Neural crest cell (in vitro differentiated cells): ENCODE data around the gene DBN1. TPM values are rescaled to one million over a fixed set of nuclear protein-coding genes. Genes with fewer than 3 reads are reported as not detected.

ENCODE experiments used
- DNase-seq: peaks from one replicate; pipeline ENCODE4 v3.0.0; 2021; ENCODE audit warnings: low read depth, mixed read lengths, low spot score
- H3K27ac Mint-ChIP-seq: one replicate; pipeline ENCODE4 v1.8.0; 2021; ENCODE audit warnings: mild to moderate bottlenecking, mixed read lengths; ENCODE audit not compliant: unreplicated experiment
- H3K27me3 Mint-ChIP-seq: 2 replicates; pipeline ENCODE4 v1.8.0; 2021; ENCODE audit warnings: low read depth, mild to moderate bottlenecking, mixed read lengths
- H3K36me3 Mint-ChIP-seq: 2 replicates; pipeline ENCODE4 v1.8.0; 2021; ENCODE audit warnings: low read depth, mild to moderate bottlenecking, mixed read lengths
- H3K4me1 Mint-ChIP-seq: 2 replicates; pipeline ENCODE4 v1.8.0; 2021; ENCODE audit warnings: mixed read lengths
- H3K4me3 Mint-ChIP-seq: one replicate; pipeline ENCODE4 v1.8.0; 2021; ENCODE audit warnings: mild to moderate bottlenecking, mixed read lengths
- H3K9me3 Mint-ChIP-seq: 2 replicates; pipeline ENCODE4 v1.8.0; 2021; ENCODE audit warnings: mixed read lengths
- total RNA-seq: library from RNA; stranded (reverse); gene quantifications from 2 replicates; pipeline ENCODE4 v1.2.1, GENCODE V29; 2021
- TF ChIP-seq, protein P1 (sequence below): fragments of 200-600 bp; sonication (generic); conservative IDR thresholded peaks from 2 replicates; pipeline ENCODE4 v1.5.0; 2021; ENCODE audit warnings: antibody characterized with exemption, mild to moderate bottlenecking

Gene DBN1
- total RNA-seq, 1 donor from 2014 or later: 410 TPM

DNA sequence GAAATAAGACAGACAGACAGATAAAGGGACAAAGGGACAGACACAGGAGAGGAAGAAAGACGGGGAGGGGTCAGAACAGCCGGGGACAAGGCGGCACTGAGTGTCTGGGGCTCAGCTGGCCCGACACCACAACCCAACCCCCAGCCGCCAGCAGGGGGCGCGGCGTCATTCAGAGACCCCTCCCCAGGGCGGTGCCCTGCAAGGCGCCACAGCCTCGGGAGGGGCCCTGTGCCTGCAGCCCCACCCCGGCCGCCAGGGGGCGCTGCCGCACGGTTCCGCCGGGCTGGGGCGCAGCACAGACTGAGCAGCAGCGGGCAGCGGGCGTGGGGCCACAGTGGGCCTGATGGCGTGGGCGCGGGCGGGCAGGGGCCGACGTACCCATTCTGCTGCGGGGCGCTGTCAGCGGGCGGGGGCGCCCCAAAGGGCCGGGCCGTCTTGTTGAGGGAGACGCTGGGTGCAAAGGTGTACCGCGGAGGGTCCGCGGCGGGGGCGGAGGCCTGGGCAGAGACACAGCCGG lies 18.1 kb upstream of the DBN1 start:
- Mint-ChIP-seq H3K9me3 (no peaks in the 10 kb centered on the region), H3K4me3 (no peak overlapping the region), H3K36me3 (peaks cover 2% of the 10 kb centered on the region), H3K27ac (peak overlapping the region; percentile 75), H3K4me1 (peaks cover 19% of the 10 kb centered on the region), H3K27me3 (no peaks in the 10 kb centered on the region)
- DNase-seq: peak; percentile 75
- TF ChIP-seq, protein P1, sequence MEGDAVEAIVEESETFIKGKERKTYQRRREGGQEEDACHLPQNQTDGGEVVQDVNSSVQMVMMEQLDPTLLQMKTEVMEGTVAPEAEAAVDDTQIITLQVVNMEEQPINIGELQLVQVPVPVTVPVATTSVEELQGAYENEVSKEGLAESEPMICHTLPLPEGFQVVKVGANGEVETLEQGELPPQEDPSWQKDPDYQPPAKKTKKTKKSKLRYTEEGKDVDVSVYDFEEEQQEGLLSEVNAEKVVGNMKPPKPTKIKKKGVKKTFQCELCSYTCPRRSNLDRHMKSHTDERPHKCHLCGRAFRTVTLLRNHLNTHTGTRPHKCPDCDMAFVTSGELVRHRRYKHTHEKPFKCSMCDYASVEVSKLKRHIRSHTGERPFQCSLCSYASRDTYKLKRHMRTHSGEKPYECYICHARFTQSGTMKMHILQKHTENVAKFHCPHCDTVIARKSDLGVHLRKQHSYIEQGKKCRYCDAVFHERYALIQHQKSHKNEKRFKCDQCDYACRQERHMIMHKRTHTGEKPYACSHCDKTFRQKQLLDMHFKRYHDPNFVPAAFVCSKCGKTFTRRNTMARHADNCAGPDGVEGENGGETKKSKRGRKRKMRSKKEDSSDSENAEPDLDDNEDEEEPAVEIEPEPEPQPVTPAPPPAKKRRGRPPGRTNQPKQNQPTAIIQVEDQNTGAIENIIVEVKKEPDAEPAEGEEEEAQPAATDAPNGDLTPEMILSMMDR: peak; percentile 78

DNA sequence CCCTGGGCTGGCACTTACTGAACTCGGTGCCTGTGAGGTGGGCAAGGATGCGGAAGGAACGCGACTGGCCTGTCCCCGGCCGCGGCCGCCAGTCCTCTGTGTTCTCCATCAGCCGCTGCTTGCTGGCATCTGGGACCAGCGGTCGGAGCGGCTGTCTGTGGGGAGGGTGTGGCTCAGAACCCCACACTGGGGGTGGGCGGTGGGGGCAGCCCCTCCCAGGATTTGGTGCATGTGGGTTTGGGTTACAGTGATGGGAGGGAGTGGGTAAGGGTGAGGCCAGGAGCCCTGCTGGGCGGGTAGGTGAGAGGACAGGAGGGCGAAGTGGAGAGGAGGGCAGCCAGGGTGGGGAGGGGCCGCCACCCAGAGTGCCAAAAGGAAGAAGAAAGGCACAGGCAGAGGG lies 17.6 kb upstream of the DBN1 start:
- Mint-ChIP-seq H3K4me1 (peaks cover 15% of the 10 kb centered on the region), H3K27me3 (no peaks in the 10 kb centered on the region), H3K27ac (peak overlapping the region; percentile 75), H3K36me3 (peaks cover 2% of the 10 kb centered on the region), H3K4me3 (no peak overlapping the region), H3K9me3 (no peaks in the 10 kb centered on the region)
- TF ChIP-seq, protein P1: no peak
- no peak for DNase-seq

- Mint-ChIP-seq H3K4me3 (peak overlapping the region; percentile 15), H3K36me3 (peaks cover 2% of the 10 kb centered on the region), H3K27me3 (no peaks in the 10 kb centered on the region), H3K27ac (no peak overlapping the region), H3K9me3 (no peaks in the 10 kb centered on the region), H3K4me1 (peaks cover 9% of the 10 kb centered on the region)
- DNase-seq: no peak
- TF ChIP-seq, protein P1: no peak
Observed at GRCh38 chr5:177490311-177490991, 17.0 kb upstream of the DBN1 start.

GRCh38 chr5:177489119-177489716 lies 15.8 kb upstream of the DBN1 start:
- DNase-seq: no peak
- H3K4me1 Mint-ChIP-seq: peaks cover 9% of the 10 kb centered on the region
- H3K9me3 Mint-ChIP-seq: no peaks in the 10 kb centered on the region
- H3K36me3 Mint-ChIP-seq: peaks cover 2% of the 10 kb centered on the region
- TF ChIP-seq, protein P1: no peak
- H3K27me3 Mint-ChIP-seq: no peaks in the 10 kb centered on the region
- no peak overlapping the region for H3K4me3 Mint-ChIP-seq
- H3K27ac Mint-ChIP-seq: no peak overlapping the region

DNA sequence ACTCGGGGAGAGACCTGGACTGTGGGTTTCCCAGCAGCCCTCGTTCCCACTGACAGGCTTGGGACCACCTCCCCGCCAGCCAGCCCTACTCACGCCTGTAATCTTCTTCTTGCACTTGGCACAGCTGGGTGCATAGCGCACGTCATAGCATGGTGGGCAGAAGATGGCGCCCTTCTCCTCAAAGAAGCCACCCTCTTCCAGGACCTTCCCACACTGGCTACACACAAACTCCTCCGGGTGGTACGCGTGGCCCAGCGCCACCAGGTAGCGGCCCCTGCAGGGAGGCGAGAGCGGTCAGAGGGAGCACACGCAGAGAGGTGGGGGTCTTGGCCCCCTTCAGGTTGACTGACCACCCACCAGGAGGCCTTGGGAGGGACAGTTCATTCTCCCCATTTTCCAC lies 14.5 kb upstream of the DBN1 start:
- H3K27me3 Mint-ChIP-seq: no peaks in the 10 kb centered on the region
- peak overlapping the region; percentile 23 for H3K4me3 Mint-ChIP-seq
- H3K36me3 Mint-ChIP-seq: peaks cover 2% of the 10 kb centered on the region
- H3K4me1 Mint-ChIP-seq: peaks cover 5% of the 10 kb centered on the region
- no peak overlapping the region for H3K27ac Mint-ChIP-seq
- no peaks in the 10 kb centered on the region for H3K9me3 Mint-ChIP-seq
- TF ChIP-seq, protein P1: no peak
- no peak for DNase-seq
